HCT116 (cell line): Measurements from ENCODE around the gene RPS28. TPM values are rescaled to one million over a fixed set of nuclear protein-coding genes. Genes with fewer than 3 reads are reported as not detected.

ENCODE experiments used
- ATAC-seq: fragments of 200-7000 bp; cut with Tn5 transposase; 2 replicates; pipeline ENCODE4 v1.9.1; 2020; ENCODE audit warnings: mild to moderate bottlenecking, moderate library complexity
- BruUV-seq: library from RNA; stranded (reverse); fragments of 400-500 nt; replicated peaks from 2 replicates; lab custom pipeline; 2021; lab: Mats Ljungman, UMichigan
- CTCF ChIA-PET: fragments of 300-600 bp; sonication (Branson Sonifier 250); formaldehyde crosslinking; loops from one replicate; lab custom pipeline; 2021; ENCODE audit warnings: antibody characterized with exemption; lab: Charles Lee
- POLR2A ChIA-PET: fragments of 300-600, 350-600 bp; sonication (Branson Sonifier 250); formaldehyde crosslinking; loops from one replicate; lab custom pipeline; 2021; ENCODE audit warnings: antibody characterized with exemption; lab: Charles Lee
- RAD21 ChIA-PET, 2 experiments: fragments of 300-600 bp; sonication (Branson Sonifier 250); formaldehyde crosslinking; loops; one replicate each; lab custom pipeline; 2023; ENCODE audit warnings: low total read pairs in 2 of 2; ENCODE audit not compliant: uncharacterized antibody in 2 of 2, unreplicated experiment in 2 of 2, low non-redundant PET in 1 of 2; lab: Charles Lee
- DNase-seq: peaks from one replicate; pipeline ENCODE4 v3.0.0-alpha.2; 2010; ENCODE audit warnings: low read depth, low spot score
- H2AFZ ChIP-seq: fragments of 200-600 bp; shearing (Covaris generic), sonication (generic); 2 replicates; pipeline ENCODE4 v1.6.1; 2017; ENCODE audit warnings: low read depth, mixed run types, mixed read lengths, antibody characterized with exemption, low read length; ENCODE audit not compliant: poor library complexity, severe bottlenecking
- H3K27ac ChIP-seq: 2 replicates; pipeline ENCODE4 v1.5.1; 2012; ENCODE audit warnings: low read depth, low read length
- H3K27me3 ChIP-seq: fragments of 200-600 bp; sonication (generic); 2 replicates; pipeline ENCODE4 v1.6.1; 2016; ENCODE audit warnings: mixed run types, low read length, mixed read lengths; ENCODE audit not compliant: insufficient read depth
- H3K36me3 ChIP-seq, 2 experiments: fragments of 200-500 bp in 1 of 2; fragments of 200-600 bp in 1 of 2; sonication (Bioruptor generic) in 1 of 2; sonication (generic) in 1 of 2; 2 replicates each; pipeline versions ENCODE4 v1.5.1 to v1.6.1; 2014 to 2016; ENCODE audit warnings: low read length in 2 of 2, inconsistent platforms in 1 of 2, mixed read lengths in 1 of 2, mixed run types in 1 of 2; ENCODE audit not compliant: insufficient read depth in 2 of 2, control insufficient read depth in 1 of 2
- H3K4me1 ChIP-seq, 2 experiments: fragments of 200-600 bp in 1 of 2; sonication (generic) in 1 of 2; 2 replicates each; pipeline versions ENCODE4 v1.5.1 to v1.6.1; 2012 to 2017; ENCODE audit warnings: low read length in 2 of 2, inconsistent platforms in 1 of 2, mild to moderate bottlenecking in 1 of 2, mixed read lengths in 1 of 2, mixed run types in 1 of 2, moderate library complexity in 1 of 2; ENCODE audit not compliant: insufficient read depth in 2 of 2, control insufficient read depth in 1 of 2
- H3K4me2 ChIP-seq: fragments of 200-600 bp; sonication (generic); 2 replicates; pipeline ENCODE4 v1.6.1; 2017; ENCODE audit warnings: mixed run types, low read length, mixed read lengths
- H3K4me3 ChIP-seq, 2 experiments: fragments of 200-600 bp in 1 of 2; sonication (generic) in 1 of 2; replicated peaks in 1 of 2; 2 replicates each; pipeline ENCODE4 v1.5.1; 2011 to 2016; ENCODE audit warnings: low read length in 2 of 2, control low read depth in 1 of 2, low read depth in 1 of 2, mild to moderate bottlenecking in 1 of 2, mixed read lengths in 1 of 2, mixed run types in 1 of 2
- H3K79me2 ChIP-seq: fragments of 200-600 bp; sonication (generic); 2 replicates; pipeline ENCODE4 v1.6.1; 2017; ENCODE audit warnings: mild to moderate bottlenecking, mixed run types, low read length, moderate library complexity, mixed read lengths; ENCODE audit not compliant: insufficient read depth
- H3K9ac ChIP-seq: fragments of 200-600 bp; sonication (generic); 2 replicates; pipeline ENCODE4 v1.6.1; 2016; ENCODE audit warnings: low read length, mixed read lengths
- H3K9me2 ChIP-seq: fragments of 200-600 bp; sonication (generic), shearing (Covaris generic); 2 replicates; pipeline ENCODE4 v1.6.1; 2017; ENCODE audit warnings: mixed run types, mild to moderate bottlenecking, moderate library complexity; ENCODE audit not compliant: insufficient read depth
- H3K9me3 ChIP-seq, 2 experiments: fragments of 200-500 bp in 1 of 2; fragments of 200-600 bp in 1 of 2; sonication (Bioruptor generic) in 1 of 2; sonication (generic) in 1 of 2; 2 replicates each; pipeline ENCODE4 v1.6.1; 2014 to 2017; ENCODE audit warnings: low read length in 2 of 2, mixed read lengths in 2 of 2, inconsistent platforms in 1 of 2, low read depth in 1 of 2, mild to moderate bottlenecking in 1 of 2, mixed run types in 1 of 2, moderate library complexity in 1 of 2; ENCODE audit not compliant: control insufficient read depth in 1 of 2, insufficient read depth in 1 of 2
- H4K20me1 ChIP-seq: fragments of 200-600 bp; sonication (generic), shearing (Covaris generic); 2 replicates; pipeline ENCODE4 v1.6.1; 2017; ENCODE audit warnings: mixed run types, mild to moderate bottlenecking, moderate library complexity; ENCODE audit not compliant: insufficient read depth
- ATF3 ChIP-seq: IDR thresholded peaks from 2 replicates; pipeline ENCODE4 v1.6.1; 2012
- CEBPB ChIP-seq: IDR thresholded peaks from 2 replicates; pipeline ENCODE4 v1.6.1; 2012; ENCODE audit warnings: low read depth
- CTCF ChIP-seq, 3 experiments: fragments of 200-600 bp in 1 of 3; sonication (generic) in 1 of 3; IDR thresholded peaks in 2 of 3; conservative IDR thresholded peaks in 1 of 3; 2 replicates each; pipeline ENCODE4 v1.5.1; 2012 to 2017; ENCODE audit warnings: low read depth in 2 of 3, low read length in 2 of 3, antibody characterized with exemption in 1 of 3, borderline replicate concordance in 1 of 3, control low read depth in 1 of 3, mild to moderate bottlenecking in 1 of 3, mixed read lengths in 1 of 3, mixed run types in 1 of 3, moderate library complexity in 1 of 3; ENCODE audit not compliant: insufficient read depth in 1 of 3
- EGR1 ChIP-seq: IDR thresholded peaks from 2 replicates; pipeline ENCODE4 v1.6.1; 2012; ENCODE audit warnings: low read depth
- ELF1 ChIP-seq: IDR thresholded peaks from 2 replicates; pipeline ENCODE4 v1.6.1; 2012; ENCODE audit warnings: low read depth, borderline replicate concordance
- EZH2phosphoT487 ChIP-seq: fragments of 200-600 bp; IDR thresholded peaks from 2 replicates; pipeline ENCODE4 v1.6.1; 2018; ENCODE audit warnings: antibody characterized with exemption, borderline replicate concordance
- JUND ChIP-seq: IDR thresholded peaks from 2 replicates; pipeline ENCODE4 v1.6.1; 2012
- MAX ChIP-seq: IDR thresholded peaks from 2 replicates; pipeline ENCODE4 v1.6.1; 2012
- POLR2A ChIP-seq: IDR thresholded peaks from 2 replicates; pipeline ENCODE4 v1.7.0; 2011; ENCODE audit warnings: borderline replicate concordance; ENCODE audit not compliant: insufficient read depth, insufficient read length; ENCODE audit errors: extremely low read depth
- POLR2AphosphoS5 ChIP-seq: IDR thresholded peaks from 2 replicates; pipeline ENCODE4 v1.6.1; 2011; ENCODE audit warnings: mild to moderate bottlenecking, low read depth, low read length, moderate library complexity
- SIN3A ChIP-seq: IDR thresholded peaks from 2 replicates; pipeline ENCODE4 v1.6.1; 2012; ENCODE audit warnings: low read depth
- SP1 ChIP-seq: IDR thresholded peaks from 2 replicates; pipeline ENCODE4 v1.6.1; 2012; ENCODE audit warnings: low read depth
- TCF7L2 ChIP-seq: IDR thresholded peaks from 2 replicates; pipeline ENCODE4 v1.7.0; 2011; ENCODE audit warnings: borderline replicate concordance, inconsistent platforms; ENCODE audit not compliant: insufficient read depth, insufficient read length; ENCODE audit errors: extremely low read depth
- YY1 ChIP-seq: IDR thresholded peaks from 2 replicates; pipeline ENCODE4 v1.6.1; 2011; ENCODE audit warnings: low read length, low read depth, moderate library complexity, mild to moderate bottlenecking; ENCODE audit not compliant: insufficient replicate concordance; ENCODE audit errors: extremely low read depth
- ZFX ChIP-seq: fragments of 450-650 bp; IDR thresholded peaks from 2 replicates; pipeline ENCODE4 v1.6.1; 2017
- ZNF274 ChIP-seq: fragments of 200-500 bp; sonication (Bioruptor generic); IDR thresholded peaks from 2 replicates; pipeline ENCODE4 v1.6.1; 2014; ENCODE audit warnings: mild to moderate bottlenecking, low read depth, low read length, inconsistent platforms
- intact Hi-C: fragments of 100-400 bp; cut with micrococcal nuclease; formaldehyde crosslinking; loops from 2 replicates; pipeline ENCODE4 v1.10.0; 2022
- total RNA-seq: library from RNA; stranded (reverse); gene quantifications from one replicate; pipeline ENCODE4 v1.2.1, GENCODE V29; 2021; ENCODE audit not compliant: unreplicated experiment

Gene RPS28
- total RNA-seq, 1 experiment from 2014 or later, result 2,379 TPM

- H3K27me3 ChIP-seq, result no peaks in the 10 kb centered on the region
- H3K9me2 ChIP-seq, result no peaks in the 10 kb centered on the region
- 0 out of 2 replicates have a peak, but pooled peaks have one; percentile 31 for TF ChIP-seq POLR2AphosphoS5
- no peak for TF ChIP-seq ELF1
- TF ChIP-seq, all 23 proteins: peak for 1
- no peak overlapping the region for H2AFZ ChIP-seq
- no TSS peak for BruUV-seq
- H3K9me3 ChIP-seq, result no peaks in the 10 kb centered on the region
- H3K36me3 ChIP-seq, result peaks cover 11 to 25% of the 10 kb centered on the region in 2 experiments
- ATAC-seq (peak; percentile 6; the same call in 1 of the 2 replicates), DNase-seq (no peak)
- RAD21 ChIA-PET, result interaction anchor here in 1 of 2 experiments (0.6 kb wide), 1 partner anchor 403 kb away, joined by 3 read pairs; the partner anchor contains the start of gene SNAPC2
- H3K4me2 ChIP-seq, result no peak overlapping the region
- H3K27ac ChIP-seq, result peak overlapping the region; percentile 74
- H3K9ac ChIP-seq, result no peak overlapping the region
- CTCF ChIA-PET, result interaction anchor here (1.8 kb wide), 1 partner anchor 12 kb away, joined by 5 read pairs; no protein-coding TSS in a partner anchor
- POLR2A ChIA-PET, result interaction anchor here (1.3 to 4.1 kb wide), 2 partner anchors 11 to 190 kb away, joined by 5 to 37 read pairs; partner anchors contain the start of gene ZNF414
- H4K20me1 ChIP-seq, result peaks cover 5% of the 10 kb centered on the region; the same call in 1 of the 2 replicates
- no peak overlapping the region for H3K4me3 ChIP-seq
- intact Hi-C loops, result no loop called here
- H3K4me1 ChIP-seq, result peaks cover 12 to 25% of the 10 kb centered on the region in 2 experiments; a peak in 3 of 4 replicates
- peaks cover 43% of the 10 kb centered on the region for H3K79me2 ChIP-seq
These were observed 2.5 kb downstream of the RPS28 start for GRCh38 chr19:8323781-8324185.

GRCh38 chr19:8324186-8325050, 3.1 kb downstream of the RPS28 start:
- POLR2A ChIA-PET, result interaction anchor here (0.7 to 4.1 kb wide), 3 partner anchors 10 to 189 kb away, joined by 3 to 37 read pairs (median 5); partner anchors contain the start of gene ZNF414
- CTCF ChIA-PET, result interaction anchor here (1.8 kb wide), 1 partner anchor 12 kb away, joined by 5 read pairs; no protein-coding TSS in a partner anchor
- BruUV-seq, result no TSS peak
- no peaks in the 10 kb centered on the region for H3K9me3 ChIP-seq
- intact Hi-C loops, result no loop called here
- no peaks in the 10 kb centered on the region for H3K27me3 ChIP-seq
- peaks cover 11 to 22% of the 10 kb centered on the region in 2 experiments for H3K36me3 ChIP-seq
- H3K9ac ChIP-seq, result no peak overlapping the region
- peaks cover 5% of the 10 kb centered on the region; the same call in 1 of the 2 replicates for H4K20me1 ChIP-seq
- peaks cover 39% of the 10 kb centered on the region for H3K79me2 ChIP-seq
- H3K4me1 ChIP-seq, result peaks cover 12 to 25% of the 10 kb centered on the region in 2 experiments; a peak in 3 of 4 replicates
- H2AFZ ChIP-seq, result no peak overlapping the region
- RAD21 ChIA-PET, result interaction anchor here in 1 of 2 experiments (0.6 kb wide), 1 partner anchor 404 kb away, joined by 3 read pairs; the partner anchor contains the start of gene SNAPC2
- no peaks in the 10 kb centered on the region for H3K9me2 ChIP-seq
- H3K4me3 ChIP-seq, result no peak overlapping the region
- DNase-seq (no peak), ATAC-seq (peak; percentile 35)
- H3K4me2 ChIP-seq, result no peak overlapping the region
- H3K27ac ChIP-seq, result peak overlapping the region; percentile 74
- no peak for TF ChIP-seq ATF3
- TF ChIP-seq YY1, result no peak
- TF ChIP-seq EZH2phosphoT487, result no peak
- peak; percentile 33; the same call in 1 of the 2 replicates for TF ChIP-seq JUND
- TF ChIP-seq EGR1, result no peak
- TF ChIP-seq SP1, result no peak
- TF ChIP-seq ZNF274, result no peak
- no peak for TF ChIP-seq MAX
- TF ChIP-seq CEBPB, result no peak
- TF ChIP-seq TCF7L2, result no peak
- TF ChIP-seq ZFX, result no peak
- TF ChIP-seq POLR2AphosphoS5, result peak; percentile 30; the same call in 1 of the 2 replicates
- TF ChIP-seq SIN3A, result no peak
- peak; percentile 32 for TF ChIP-seq POLR2A
- TF ChIP-seq CTCF (IDR thresholded peaks at IDR 0.05 in 2 of 3, conservative IDR thresholded peaks at IDR 0.05 in 1 of 3; ENCODE audit: borderline replicate concordance in 1 of 3, insufficient read depth in 1 of 3, low read depth in 2 of 3, low read length in 2 of 3), result peak in 2 of 3 experiments; percentile 12 to 19; a peak in 3 of 6 replicates
